Neuronal stem cell (in vitro differentiated cells): ENCODE measurements around the gene PYDC1.

Experiments used
- DNase-seq: peaks from one replicate; pipeline ENCODE4 v3.0.0-alpha.2; 2013; ENCODE audit warnings: low spot score
- H2AFZ ChIP-seq: one replicate; pipeline ENCODE4 v1.6.1; 2013; ENCODE audit warnings: mild to moderate bottlenecking, low read length, inconsistent platforms
- H2AK5ac ChIP-seq: 2 replicates; pipeline ENCODE4 v1.6.1; 2013; ENCODE audit warnings: low read depth, mild to moderate bottlenecking, inconsistent platforms, low read length, moderate library complexity, mixed read lengths
- H2BK120ac ChIP-seq: 2 replicates; pipeline ENCODE4 v1.6.1; 2013; ENCODE audit warnings: low read depth, mild to moderate bottlenecking, inconsistent platforms, low read length, moderate library complexity, mixed read lengths
- H2BK12ac ChIP-seq: one replicate; pipeline ENCODE4 v1.6.1; 2013; ENCODE audit warnings: low read length, inconsistent platforms
- H2BK15ac ChIP-seq: 2 replicates; pipeline ENCODE4 v1.6.1; 2013; ENCODE audit warnings: mild to moderate bottlenecking, low read length, inconsistent platforms, mixed read lengths
- H2BK5ac ChIP-seq: one replicate; pipeline ENCODE4 v1.6.1; 2013; ENCODE audit warnings: inconsistent platforms, mild to moderate bottlenecking, low read length, moderate library complexity
- H3K14ac ChIP-seq: one replicate; pipeline ENCODE4 v1.6.1; 2013; ENCODE audit warnings: low read length, inconsistent platforms
- H3K18ac ChIP-seq: 2 replicates; pipeline ENCODE4 v1.6.1; 2013; ENCODE audit warnings: low read length, inconsistent platforms
- H3K23ac ChIP-seq: 2 replicates; pipeline ENCODE4 v1.6.1; 2013; ENCODE audit warnings: low read depth, mild to moderate bottlenecking, mixed read lengths, low read length, inconsistent platforms; ENCODE audit not compliant: poor library complexity
- H3K27ac ChIP-seq: replicated peaks from 3 replicates; pipeline ENCODE4 v1.5.1; 2013; ENCODE audit warnings: low read length, inconsistent platforms
- H3K27me3 ChIP-seq, 3 experiments: 2 replicates each; pipeline ENCODE4 v1.6.1; 2013; ENCODE audit warnings: low read length in 3 of 3, mild to moderate bottlenecking in 2 of 3, inconsistent platforms in 1 of 3, low read depth in 1 of 3, mixed read lengths in 1 of 3, moderate library complexity in 1 of 3; ENCODE audit not compliant: control insufficient read depth in 3 of 3, insufficient read depth in 3 of 3
- H3K36me3 ChIP-seq, 2 donors: replicated peaks in 1 of 2; 2 replicates each; pipeline ENCODE4 v1.6.1; 2013; ENCODE audit warnings: low read length in 2 of 2; ENCODE audit not compliant: control insufficient read depth in 2 of 2, insufficient read depth in 2 of 2
- H3K4ac ChIP-seq: 2 replicates; pipeline ENCODE4 v1.6.1; 2013; ENCODE audit warnings: inconsistent platforms, mild to moderate bottlenecking, low read length, moderate library complexity
- H3K4me1 ChIP-seq, 2 donors: 1 replicate in 1 of 2; 2 replicates in 1 of 2; pipeline ENCODE4 v1.6.1; 2013; ENCODE audit warnings: low read length in 2 of 2, low read depth in 1 of 2; ENCODE audit not compliant: control insufficient read depth in 2 of 2, insufficient read depth in 1 of 2
- H3K4me2 ChIP-seq: one replicate; pipeline ENCODE4 v1.6.1; 2013; ENCODE audit warnings: mild to moderate bottlenecking, low read length, inconsistent platforms; ENCODE audit not compliant: insufficient read depth, poor library complexity, severe bottlenecking
- H3K4me3 ChIP-seq, 2 donors: 2 replicates each; pipeline ENCODE4 v1.5.1; 2013; ENCODE audit warnings: low read length in 2 of 2, mild to moderate bottlenecking in 2 of 2, inconsistent platforms in 1 of 2, moderate library complexity in 1 of 2
- H3K79me1 ChIP-seq: one replicate; pipeline ENCODE4 v1.6.1; 2013; ENCODE audit warnings: low read depth, mild to moderate bottlenecking, inconsistent platforms, low read length, moderate library complexity
- H3K9ac ChIP-seq: one replicate; pipeline ENCODE4 v1.6.1; 2013; ENCODE audit warnings: mild to moderate bottlenecking, low read depth, low read length, inconsistent platforms; ENCODE audit not compliant: poor library complexity
- H3K9me3 ChIP-seq, 2 donors: replicated peaks in 1 of 2; 2 replicates each; pipeline versions ENCODE3 to v1.6.1; 2013; ENCODE audit warnings: low read length in 2 of 2, mild to moderate bottlenecking in 2 of 2, inconsistent platforms in 1 of 2, low read depth in 1 of 2, mixed read lengths in 1 of 2, moderate library complexity in 1 of 2; ENCODE audit not compliant: control insufficient read depth in 2 of 2, insufficient read depth in 1 of 2
- H4K8ac ChIP-seq: one replicate; pipeline ENCODE4 v1.6.1; 2013; ENCODE audit warnings: low read depth, mild to moderate bottlenecking, inconsistent platforms, low read length, moderate library complexity
- H4K91ac ChIP-seq: one replicate; pipeline ENCODE4 v1.6.1; 2013; ENCODE audit warnings: low read length, low read depth, mild to moderate bottlenecking, inconsistent platforms; ENCODE audit not compliant: poor library complexity
- WGBS, 2 donors: extraction: QIAGEN DNeasy Blood & Tissue Kit; methylation state at CpG; one replicate each; pipeline ENCODE4 v1.1.7; 2013; ENCODE audit warnings: missing lambda C conversion rate in 2 of 2, mixed read lengths in 1 of 2; ENCODE audit not compliant: insufficient read length in 2 of 2, insufficient replicate concordance in 1 of 2; ENCODE audit errors: extremely low coverage in 2 of 2; 5-methylcytosine and 5-hydroxymethylcytosine counted together

Gene PYDC1

GRCh38 chr16:31213342-31213741 lies 3.6 kb downstream of the PYDC1 start:
- no peak overlapping the region for H2BK120ac ChIP-seq
- H3K23ac ChIP-seq = no peak overlapping the region
- no peak overlapping the region for H2BK12ac ChIP-seq
- H3K18ac ChIP-seq = no peak overlapping the region
- H4K8ac ChIP-seq = no peak overlapping the region
- H2BK15ac ChIP-seq = no peak overlapping the region
- H3K9ac ChIP-seq = no peak overlapping the region
- no peak overlapping the region for H2AK5ac ChIP-seq
- no peak overlapping the region for H2AFZ ChIP-seq
- H3K4me3 ChIP-seq = no peak overlapping the region
- H3K36me3 ChIP-seq = no peaks in the 10 kb centered on the region
- peaks cover 0 to 3% of the 10 kb centered on the region in 2 donors for H3K9me3 ChIP-seq
- peaks cover 10 to 15% of the 10 kb centered on the region in 2 donors for H3K4me1 ChIP-seq
- H3K27ac ChIP-seq = no peak overlapping the region
- no peak overlapping the region for H3K14ac ChIP-seq
- no peaks in the 10 kb centered on the region for H3K79me1 ChIP-seq
- WGBS, 2 donors = no CpG with 5 or more reads among the region's 1 CpG
- H3K27me3 ChIP-seq = peaks cover 24 to 78% (median 50%) of the 10 kb centered on the region in 3 experiments
- no peak for DNase-seq
- H2BK5ac ChIP-seq = no peak overlapping the region
- H3K4me2 ChIP-seq = no peak overlapping the region
- no peak overlapping the region for H3K4ac ChIP-seq
- no peak overlapping the region for H4K91ac ChIP-seq

GRCh38 chr16:31206776-31207175 lies 10.2 kb downstream of the PYDC1 start:
- no peak overlapping the region for H2BK5ac ChIP-seq
- no peak overlapping the region for H2AK5ac ChIP-seq
- no peaks in the 10 kb centered on the region for H3K9me3 ChIP-seq
- no peak for DNase-seq
- no peak overlapping the region for H3K4me3 ChIP-seq
- no peak overlapping the region for H3K18ac ChIP-seq
- no peak overlapping the region for H4K91ac ChIP-seq
- H2AFZ ChIP-seq = no peak overlapping the region
- peaks cover 11 to 43% (median 30%) of the 10 kb centered on the region in 3 experiments for H3K27me3 ChIP-seq
- no peak overlapping the region for H2BK120ac ChIP-seq
- H3K23ac ChIP-seq = no peak overlapping the region
- H3K4ac ChIP-seq = no peak overlapping the region
- no peak overlapping the region for H4K8ac ChIP-seq
- no peak overlapping the region for H3K14ac ChIP-seq
- H3K4me1 ChIP-seq = peaks cover 0 to 3% of the 10 kb centered on the region in 2 donors
- no peak overlapping the region for H2BK15ac ChIP-seq
- peaks cover 2% of the 10 kb centered on the region for H3K79me1 ChIP-seq
- H3K4me2 ChIP-seq = no peak overlapping the region
- no peaks in the 10 kb centered on the region for H3K36me3 ChIP-seq
- no peak overlapping the region for H2BK12ac ChIP-seq
- H3K9ac ChIP-seq = no peak overlapping the region
- no peak overlapping the region for H3K27ac ChIP-seq
- WGBS, 2 donors = no CpG with 5 or more reads among the region's 6 CpGs

GRCh38 chr16:31204871-31205666 lies 11.9 kb downstream of the PYDC1 start:
- Histone ChIP-seq H3K79me1 (peaks cover 2% of the 10 kb centered on the region), H3K18ac (no peak overlapping the region), H2BK5ac (no peak overlapping the region), H3K36me3 (peaks cover 0 to 2% of the 10 kb centered on the region in 2 donors), H4K91ac (no peak overlapping the region), H4K8ac (no peak overlapping the region), H2AFZ (no peak overlapping the region), H3K4me3 (no peak overlapping the region), H2BK120ac (no peak overlapping the region), H3K27ac (no peak overlapping the region), H3K14ac (no peak overlapping the region), H3K27me3 (peaks cover 14 to 43% (median 36%) of the 10 kb centered on the region in 3 experiments), H2AK5ac (no peak overlapping the region), H3K9me3 (peaks cover 0 to 3% of the 10 kb centered on the region in 2 donors), H2BK12ac (no peak overlapping the region), H3K9ac (no peak overlapping the region), H2BK15ac (no peak overlapping the region), H3K4me1 (peaks cover 0 to 7% of the 10 kb centered on the region in 2 donors), H3K23ac (no peak overlapping the region), H3K4ac (no peak overlapping the region), H3K4me2 (no peak overlapping the region)
- DNase-seq = no peak
- no CpG with 5 or more reads among the region's 9 CpGs for WGBS, 2 donors
